Lower leg skin (tissue), 3 donors: ENCODE data around the gene ANGPTL5.

Experiments used
- CTCF ChIP-seq, 3 donors: fragments of 450-650 bp; IDR thresholded peaks; one replicate each; pipeline ENCODE4 v1.5.1; 2016; ENCODE audit warnings: antibody characterized with exemption in 3 of 3, mild to moderate bottlenecking in 3 of 3, moderate library complexity in 2 of 3
- POLR2A ChIP-seq, 2 donors: fragments of 450-650 bp; IDR thresholded peaks; one replicate each; pipeline ENCODE4 v1.6.1; 2016 to 2017; ENCODE audit warnings: antibody characterized with exemption in 2 of 2, mild to moderate bottlenecking in 1 of 2, moderate library complexity in 1 of 2

- no peak for TF ChIP-seq CTCF (IDR thresholded peaks at IDR 0.05)
- no peak for TF ChIP-seq POLR2A (IDR thresholded peaks at IDR 0.05)
Observed at GRCh38 chr11:101955278-101955677, 39.0 kb upstream of the ANGPTL5 start.
